HG03521 (cell line): Measurements from ENCODE around the gene OR5C1.
"Not testable (repeated sequence)": the region's sequence is repeated elsewhere in the genome, so short reads cannot be mapped to it uniquely, and the experiment has no call there.

ENCODE experiments used
- ATAC-seq: cut with Tn5 transposase; IDR thresholded peaks from one replicate; pipeline ENCODE4 v1.9.1; 2021; ENCODE audit warnings: mild to moderate bottlenecking, moderate library complexity; ENCODE audit not compliant: unreplicated experiment

The OR5C1 gene

DNA sequence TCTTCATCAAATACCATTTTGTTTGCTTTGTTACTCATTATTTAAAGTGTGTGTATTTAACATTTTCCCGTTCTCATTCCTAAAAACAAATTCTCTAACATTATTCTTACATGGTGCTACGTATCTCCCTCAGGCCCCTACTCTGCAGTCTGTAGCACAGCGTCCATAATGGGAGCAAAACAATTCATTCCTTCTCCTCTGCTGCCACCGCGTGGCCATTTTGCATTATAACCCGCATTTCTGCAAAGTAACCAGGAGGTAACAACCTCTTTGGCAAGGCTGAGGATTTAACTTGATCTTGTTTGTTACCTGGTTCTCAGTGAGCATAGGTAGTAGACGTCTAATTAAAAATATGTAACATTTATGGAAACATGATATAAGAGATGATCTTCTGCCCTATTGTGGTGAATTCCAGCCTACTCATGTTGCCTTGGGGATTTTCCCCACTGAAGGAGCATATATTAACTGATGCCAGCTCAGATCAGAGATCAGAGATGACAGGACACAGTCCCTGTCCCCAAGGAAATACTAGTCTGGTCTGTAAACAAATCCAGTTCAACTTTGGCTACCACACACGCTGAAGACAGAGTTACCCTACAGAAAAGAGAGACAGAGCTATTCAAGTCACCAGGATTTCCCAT is 21.7 kb downstream of the OR5C1 start:
- ATAC-seq: peak; percentile 55

DNA sequence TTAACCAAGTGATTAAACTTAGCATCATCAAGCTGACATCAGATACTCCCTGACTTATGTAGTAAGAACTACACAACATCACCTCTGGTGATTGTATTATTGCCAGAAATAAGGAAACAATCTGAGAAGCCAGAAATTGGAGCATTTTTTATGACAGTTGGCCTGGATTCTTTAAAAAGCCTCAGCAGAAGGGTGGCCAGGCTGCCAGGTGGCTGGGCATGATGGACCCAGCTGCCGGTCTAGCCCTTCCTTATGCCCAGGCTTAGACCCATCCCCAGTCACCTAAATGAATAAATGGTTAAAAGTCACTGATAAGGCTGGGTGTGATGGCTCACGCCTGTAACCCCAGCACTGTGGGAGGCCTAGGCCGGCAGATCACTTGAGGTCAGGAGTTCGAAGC is 24.0 kb downstream of the OR5C1 start:
- no peak for ATAC-seq

DNA sequence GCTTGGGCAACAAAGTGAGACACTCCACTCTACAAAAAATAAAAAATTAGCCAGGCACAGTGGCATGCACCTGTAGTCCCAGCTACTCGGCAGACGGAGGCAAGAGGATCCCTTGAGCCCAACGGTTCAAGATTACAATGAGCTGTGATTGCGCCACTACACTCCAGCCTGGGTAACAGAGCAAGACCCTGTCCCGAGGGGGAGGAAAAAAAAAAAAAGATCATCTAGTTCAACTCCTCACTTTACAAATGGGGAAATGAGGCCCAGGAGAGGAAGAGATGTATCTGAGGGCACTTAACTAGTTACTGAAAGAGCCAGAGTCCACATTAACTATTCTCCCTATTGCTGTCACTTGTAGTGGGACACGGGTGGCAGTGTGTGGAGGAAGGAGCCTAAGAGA is 25.8 kb downstream of the OR5C1 start:
- no peak for ATAC-seq

DNA sequence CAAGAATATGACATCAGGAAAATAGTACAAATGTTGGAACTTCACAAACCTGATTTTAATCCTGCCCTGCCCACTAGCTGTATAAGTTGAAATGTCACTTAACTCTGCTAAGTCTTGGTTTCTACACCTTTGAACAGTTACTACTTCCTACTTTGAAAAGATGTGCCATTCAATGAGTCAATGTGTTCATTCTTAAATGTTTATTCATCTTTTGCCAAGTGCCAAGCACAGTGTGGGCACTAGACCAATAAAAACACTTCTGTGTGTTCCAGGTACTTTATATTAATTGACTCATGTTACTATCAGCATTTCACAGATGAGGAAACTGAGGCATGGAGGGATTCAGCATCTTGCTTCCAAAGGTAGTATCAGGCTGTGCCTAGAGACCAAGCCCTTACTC is 26.8 kb downstream of the OR5C1 start:
- ATAC-seq: no peak

DNA sequence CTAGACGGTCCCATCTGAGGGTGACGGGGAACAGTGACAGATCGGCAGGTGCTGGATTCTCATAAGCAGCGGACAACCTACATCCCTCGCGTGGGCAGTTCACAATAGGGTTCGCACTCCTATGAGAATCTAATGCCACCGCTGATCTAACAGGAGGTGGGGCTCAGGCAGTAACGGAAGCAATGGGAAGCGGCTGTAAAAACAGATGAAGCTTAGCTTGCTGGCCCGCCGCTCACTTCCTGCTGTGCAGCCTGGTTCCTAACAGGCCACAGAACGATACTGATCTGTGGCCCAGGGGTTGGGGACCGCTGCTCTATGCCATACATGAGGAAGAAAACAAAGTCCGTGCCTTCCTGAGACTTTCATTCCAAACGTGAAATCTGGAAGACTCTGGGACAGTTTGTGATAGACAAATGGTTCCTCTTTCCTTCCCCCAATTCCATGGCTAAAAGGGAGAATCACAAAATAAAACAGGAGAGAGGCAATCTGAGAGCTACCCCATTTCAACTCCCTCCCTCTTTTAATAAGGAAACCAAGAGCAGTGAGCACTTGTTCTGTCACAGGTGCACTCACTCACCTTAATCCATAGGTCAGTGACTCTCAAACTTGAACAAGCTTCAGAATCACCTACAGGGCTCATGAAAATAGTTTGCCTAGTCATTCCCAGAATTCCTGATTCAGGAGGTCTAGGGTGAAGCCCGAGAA is 27.6 kb downstream of the OR5C1 start:
- no peak for ATAC-seq

DNA sequence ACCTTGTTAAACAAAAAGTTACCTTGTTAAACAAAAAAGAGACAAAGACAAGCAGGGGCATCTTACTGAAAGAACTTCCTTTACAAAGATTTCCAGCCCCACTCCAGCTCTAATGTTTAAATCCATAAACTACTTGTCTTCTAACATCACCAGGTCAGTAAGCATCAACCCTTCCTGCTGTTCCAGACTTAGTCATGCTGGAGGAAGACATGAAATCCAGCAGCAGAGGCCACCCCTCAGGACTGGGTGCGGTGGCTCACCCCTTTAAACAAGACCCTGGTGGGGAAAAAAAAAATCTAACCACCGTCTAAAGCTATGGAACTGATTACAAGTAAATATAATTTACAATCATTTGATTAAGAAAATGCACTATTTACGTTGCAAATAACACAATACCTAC is 30.6 kb downstream of the OR5C1 start:
- no peak for ATAC-seq

DNA sequence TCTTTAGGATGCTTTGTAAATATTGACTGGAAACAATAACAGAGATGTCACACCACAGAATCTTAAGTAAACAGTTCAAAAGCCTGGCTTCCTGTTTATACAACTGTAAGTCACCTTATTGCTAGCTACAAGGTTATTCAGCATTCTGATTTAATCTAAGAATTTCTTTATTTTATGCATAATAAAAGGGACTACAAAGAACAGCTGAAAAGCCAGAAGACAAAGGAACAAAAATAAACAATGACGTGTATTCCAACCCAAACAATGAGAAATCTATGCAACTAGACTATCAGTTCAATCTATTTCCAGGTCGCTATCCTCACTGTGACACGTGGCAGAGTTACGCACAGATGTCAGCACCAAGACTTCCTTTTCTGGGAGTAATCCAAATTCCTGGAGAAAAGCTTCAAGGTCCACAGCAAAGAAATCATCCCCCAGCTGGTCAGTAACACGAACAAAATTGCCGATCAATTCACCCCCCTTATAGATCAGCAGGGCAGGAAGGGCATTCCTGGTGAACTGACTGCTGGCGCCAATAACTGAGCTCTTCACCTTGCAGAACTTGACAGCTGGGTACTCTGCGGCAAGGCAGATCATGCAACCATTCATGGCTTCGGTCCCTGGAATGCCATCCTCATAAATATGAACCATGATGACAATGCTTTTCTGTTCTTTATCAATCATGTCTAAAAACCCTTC is 31.2 kb downstream of the OR5C1 start:
- no peak for ATAC-seq

DNA sequence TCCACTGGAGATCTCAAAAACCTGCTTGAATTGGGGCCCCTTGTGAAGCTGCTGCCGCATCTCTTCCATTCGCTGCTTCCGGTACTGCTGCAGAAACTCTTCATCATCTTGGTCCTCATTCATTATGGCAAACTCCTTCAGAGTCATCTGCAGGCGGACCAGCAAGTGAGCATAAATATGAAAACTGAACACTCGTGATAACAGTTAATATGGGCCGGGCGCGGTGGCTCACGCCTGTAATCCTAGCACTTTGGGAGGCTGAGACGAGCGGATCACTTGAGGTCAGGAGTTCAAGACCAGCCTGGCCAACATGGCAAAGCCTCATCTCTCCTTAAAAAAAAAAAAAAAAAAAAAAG is 31.7 kb downstream of the OR5C1 start:
- ATAC-seq: no peak

DNA sequence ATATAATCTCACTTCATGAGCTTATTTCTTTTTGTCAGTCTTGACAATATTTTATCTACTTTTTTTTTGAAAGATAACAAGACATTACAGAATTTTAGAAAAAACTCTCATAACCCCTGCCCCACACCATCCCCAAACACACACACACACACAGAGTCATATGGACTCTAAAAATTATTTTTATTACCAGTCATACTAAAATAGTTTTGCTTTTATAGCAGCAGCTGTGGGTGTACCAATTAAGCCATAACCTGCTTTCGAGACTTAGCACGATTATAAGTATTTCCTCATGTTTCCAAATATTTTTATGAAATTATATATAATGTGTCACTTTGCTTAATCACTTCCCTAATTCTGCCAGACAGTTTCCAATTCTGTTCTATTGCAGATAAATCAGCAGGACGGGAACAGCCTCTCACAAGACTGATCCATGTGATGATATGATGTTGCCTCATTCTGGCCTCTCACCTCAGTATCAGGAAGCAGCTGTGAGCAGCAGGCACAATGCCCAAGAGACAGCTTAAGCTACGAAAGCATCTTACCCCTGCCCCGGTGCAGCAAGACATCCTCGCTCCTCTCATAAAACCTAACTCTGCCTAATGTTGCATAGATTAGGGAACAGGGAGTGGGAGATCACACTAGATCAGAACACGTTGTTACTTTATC is 32.7 kb downstream of the OR5C1 start:
- ATAC-seq: no peak

DNA sequence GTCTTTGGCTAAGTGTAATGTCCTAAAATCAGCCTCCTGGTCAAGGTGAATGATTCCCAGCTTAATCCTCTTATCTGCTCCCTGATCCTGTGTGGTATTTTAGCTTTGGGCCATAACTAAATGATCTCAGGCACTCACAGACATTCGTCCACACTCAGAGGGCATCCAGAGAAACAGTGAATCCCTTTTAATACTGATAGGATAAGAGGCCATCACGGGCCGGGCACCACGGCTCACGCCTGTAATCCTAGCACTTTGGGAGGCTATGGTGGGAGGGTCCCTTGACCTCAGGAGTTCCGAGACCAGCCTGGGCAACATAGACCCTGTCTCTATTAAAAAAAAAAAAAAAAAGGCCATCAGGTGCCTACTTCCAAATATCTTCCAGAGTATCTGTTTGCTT is 33.3 kb downstream of the OR5C1 start:
- ATAC-seq: no peak

DNA sequence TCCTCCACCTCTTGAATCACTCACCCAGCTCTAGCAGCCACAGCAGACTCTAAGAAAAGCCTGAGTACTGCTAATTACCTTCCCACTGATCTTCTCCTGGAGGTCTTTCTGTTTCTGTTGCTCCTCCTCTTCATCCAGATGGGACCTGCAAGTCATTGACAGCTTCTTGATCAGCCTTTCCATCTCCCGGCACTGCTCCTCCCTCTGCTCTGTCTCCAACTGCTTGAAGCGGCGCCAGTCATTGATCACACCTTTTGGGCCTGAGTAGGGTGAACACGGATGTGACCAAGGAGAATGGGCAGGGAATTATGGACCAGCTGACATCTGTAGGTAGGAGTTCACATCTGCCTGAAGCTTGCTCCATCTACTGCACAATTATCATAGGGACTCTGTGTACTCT is 34.2 kb downstream of the OR5C1 start:
- ATAC-seq: no peak

DNA sequence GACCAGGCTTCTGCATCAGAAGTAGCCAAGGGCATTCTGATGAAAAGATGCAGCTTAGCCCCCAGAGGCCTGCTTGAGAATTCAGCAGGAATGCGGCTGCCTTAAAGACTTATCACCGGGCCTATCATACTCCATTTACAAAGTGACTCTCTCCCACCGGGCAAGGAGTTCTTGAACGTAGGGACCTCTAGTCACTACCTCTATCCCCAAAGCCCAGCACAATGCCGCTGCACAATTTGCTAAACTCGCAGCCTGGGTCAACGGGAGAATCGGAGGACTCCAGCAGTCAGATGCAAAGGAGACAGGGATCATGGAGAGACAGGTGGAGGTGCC is 39.0 kb downstream of the OR5C1 start:
- peak; percentile 5 for ATAC-seq

DNA sequence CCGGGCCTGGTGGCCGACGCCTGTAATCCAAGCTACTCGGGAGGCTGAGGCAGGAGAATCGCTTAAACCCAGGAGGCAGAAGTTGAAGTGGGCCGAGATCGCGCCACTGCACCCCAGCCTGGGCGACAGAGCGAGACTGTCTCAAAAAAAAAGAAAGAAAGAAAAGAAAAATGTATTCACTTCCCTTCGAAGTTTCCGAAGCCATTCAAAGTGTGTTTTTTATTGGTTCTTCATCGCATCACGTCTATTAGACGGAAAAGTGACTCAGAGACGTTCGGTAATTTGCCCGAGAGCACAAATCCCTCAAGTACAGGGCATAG is 40.2 kb downstream of the OR5C1 start:
- ATAC-seq: not testable (repeated sequence)

DNA sequence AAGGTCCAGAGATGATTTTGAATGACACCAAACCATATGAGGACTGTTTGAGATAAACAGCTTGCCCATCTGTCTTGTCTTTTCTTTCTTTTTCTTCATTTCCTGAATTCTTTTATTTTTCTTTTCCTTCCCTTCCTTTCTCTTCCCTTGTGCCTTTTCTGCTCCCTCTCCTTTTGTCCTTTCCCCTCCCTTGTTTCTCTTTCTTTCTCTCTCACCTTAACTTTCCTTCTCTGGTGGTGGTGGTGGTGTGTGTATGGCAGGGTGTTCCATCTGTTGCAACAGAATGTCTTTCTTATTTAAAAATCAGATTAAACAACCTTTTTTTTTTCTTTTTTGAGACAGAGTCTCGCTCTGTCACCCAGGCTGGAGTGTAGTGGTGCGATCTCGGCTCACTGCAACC is 43.5 kb downstream of the OR5C1 start:
- ATAC-seq: no peak

DNA sequence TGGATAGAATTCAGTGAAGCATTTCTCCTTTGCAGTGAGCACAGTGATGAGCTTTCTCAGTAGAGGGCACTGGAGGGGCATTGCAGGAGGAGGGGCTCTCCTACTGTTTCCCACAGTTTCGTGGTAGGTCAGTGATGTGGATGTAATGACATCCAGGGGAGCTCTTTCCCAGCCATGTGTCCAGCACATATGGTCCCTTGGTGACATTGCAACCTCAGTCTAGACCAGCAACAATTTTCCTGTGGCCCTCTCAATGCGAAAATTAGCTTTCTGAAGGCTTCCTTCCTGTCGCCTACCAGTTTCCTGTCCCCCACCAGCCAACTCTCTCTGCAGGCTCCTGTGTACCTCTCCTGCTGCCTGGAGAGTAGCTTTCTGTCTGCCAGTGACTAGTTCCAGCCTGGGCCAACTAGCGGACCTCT is 46.6 kb downstream of the OR5C1 start:
- ATAC-seq: no peak

DNA sequence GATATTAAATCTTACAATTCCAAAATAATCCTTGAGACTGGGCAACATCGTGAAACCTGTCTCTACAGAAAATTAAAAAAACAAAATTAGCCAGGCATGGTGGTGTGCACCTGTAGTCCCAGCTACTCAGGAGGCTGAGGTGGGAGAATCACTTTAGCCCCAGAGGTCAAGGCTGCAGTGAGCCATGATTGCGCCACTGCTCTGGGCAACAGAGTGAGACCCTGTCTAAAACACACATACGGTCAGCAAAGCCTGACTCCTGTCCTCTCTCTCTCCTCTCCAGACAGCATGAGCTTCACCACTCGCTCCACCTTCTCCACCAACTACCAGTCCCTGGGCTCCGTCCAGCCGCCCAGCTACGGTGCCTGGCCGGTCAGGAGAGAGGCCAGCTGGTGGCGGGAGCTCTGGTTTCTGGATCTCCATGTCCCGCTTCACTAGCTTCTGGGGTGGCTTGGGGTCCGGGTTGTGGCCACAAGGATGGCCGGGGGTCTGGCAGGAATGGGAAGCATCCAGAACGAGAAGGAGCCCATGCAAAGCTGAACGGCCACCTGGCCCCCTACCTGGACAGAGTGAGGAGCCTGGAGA is 48.6 kb downstream of the OR5C1 start:
- no peak for ATAC-seq

DNA sequence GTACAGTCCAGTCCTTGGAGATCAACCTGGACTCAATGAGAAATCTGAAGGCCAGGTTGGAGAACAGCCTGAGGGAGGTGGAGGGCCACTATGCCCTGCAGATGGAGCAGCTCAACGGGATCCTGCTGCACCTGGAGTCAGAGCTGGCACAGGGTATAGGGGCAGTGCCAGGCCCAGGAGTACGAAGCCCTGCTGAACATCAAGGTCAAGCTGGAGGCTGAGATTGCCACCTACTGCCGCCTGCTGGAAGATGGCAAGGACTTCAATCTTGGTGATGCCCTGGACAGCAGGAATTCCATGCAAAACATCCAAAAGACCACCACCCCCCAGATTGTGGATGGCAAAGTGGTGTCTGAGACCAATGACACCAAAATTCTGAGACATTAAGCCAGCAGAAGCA is 49.7 kb downstream of the OR5C1 start:
- ATAC-seq: not testable (repeated sequence)
